Measurements from ENCODE around the gene BMS1.
"Not testable (repeated sequence)": the region's sequence is repeated elsewhere in the genome, so short reads cannot be mapped to it uniquely, and the experiment has no call there.

Gene BMS1

GRCh38 chr10:42868530-42868929 lies 85.9 kb downstream of the BMS1 start:
- DNase-seq = no peak

- DNase-seq = no peak
Observed at GRCh38 chr10:42869977-42870350, 87.4 kb downstream of the BMS1 start.

- not testable (repeated sequence) for DNase-seq
Observed at GRCh38 chr10:42871138-42871641, 88.6 kb downstream of the BMS1 start.

GRCh38 chr10:42871823-42872222 lies 89.2 kb downstream of the BMS1 start:
- no peak for DNase-seq

- DNase-seq = no peak
Observed at GRCh38 chr10:42872865-42873435, 90.4 kb downstream of the BMS1 start.

GRCh38 chr10:42874713-42875387 lies 92.3 kb downstream of the BMS1 start:
- DNase-seq = no peak

GRCh38 chr10:42875388-42875755 lies 92.8 kb downstream of the BMS1 start:
- no peak for DNase-seq

GRCh38 chr10:42875798-42876341 lies 93.3 kb downstream of the BMS1 start:
- no peak for DNase-seq

- no peak for DNase-seq
Observed at GRCh38 chr10:42876476-42876875, 93.9 kb downstream of the BMS1 start.

GRCh38 chr10:42876945-42877344 lies 94.3 kb downstream of the BMS1 start:
- DNase-seq = no peak

GRCh38 chr10:42877496-42878030 lies 95.0 kb downstream of the BMS1 start:
- no peak for DNase-seq

GRCh38 chr10:42878134-42878820 lies 95.7 kb downstream of the BMS1 start:
- DNase-seq = no peak

- DNase-seq = no peak
Observed at GRCh38 chr10:42878821-42879195, 96.2 kb downstream of the BMS1 start.

- DNase-seq = no peak
Observed at GRCh38 chr10:42879380-42880254, 97.0 kb downstream of the BMS1 start.

- DNase-seq = no peak
Observed at GRCh38 chr10:42880255-42880620, 97.6 kb downstream of the BMS1 start.

GRCh38 chr10:42882597-42882996 lies 100.0 kb downstream of the BMS1 start:
- no peak for DNase-seq

Data from activated CD4-positive, alpha-beta T cell treated with anti-CD3 and anti-CD28 coated beads for 4 hours (primary cell).